GM12864 (cell line): ENCODE data around the gene SOHLH2.

Experiments used
- DNase-seq: peaks from one replicate; pipeline ENCODE4 v3.0.0-alpha.2; 2011; ENCODE audit warnings: low read depth
- H3K4me3 ChIP-seq: 2 replicates; pipeline ENCODE4 v1.5.1; 2011; ENCODE audit warnings: mild to moderate bottlenecking, low read depth, low read length, control low read depth
- TF ChIP-seq, protein P1 (sequence below): IDR thresholded peaks from 2 replicates; pipeline ENCODE4 v1.5.1; 2011; ENCODE audit warnings: low read depth, mild to moderate bottlenecking, moderate library complexity, low read length, control low read depth, inconsistent platforms; ENCODE audit errors: missing control alignments

Gene SOHLH2

DNA sequence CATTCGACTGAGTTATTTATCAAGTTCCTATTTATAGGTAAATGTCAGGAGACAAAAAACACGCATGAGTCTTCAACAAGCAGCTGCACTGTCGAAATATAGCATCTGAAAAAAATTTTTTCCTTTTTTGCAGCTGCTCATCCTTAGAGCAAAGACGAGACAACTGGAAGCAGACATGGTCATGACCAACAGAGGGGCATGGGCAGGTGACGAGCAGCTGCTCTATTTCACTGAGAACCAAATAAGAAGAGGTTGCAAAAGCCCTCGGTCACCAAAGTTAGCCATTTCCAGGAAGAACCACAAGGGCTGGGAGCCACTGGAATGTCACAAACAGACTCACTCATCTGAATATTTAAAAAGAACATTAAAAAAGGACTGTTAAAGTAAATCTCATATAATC is 22.2 kb downstream of the SOHLH2 start:
- TF ChIP-seq, protein P1, sequence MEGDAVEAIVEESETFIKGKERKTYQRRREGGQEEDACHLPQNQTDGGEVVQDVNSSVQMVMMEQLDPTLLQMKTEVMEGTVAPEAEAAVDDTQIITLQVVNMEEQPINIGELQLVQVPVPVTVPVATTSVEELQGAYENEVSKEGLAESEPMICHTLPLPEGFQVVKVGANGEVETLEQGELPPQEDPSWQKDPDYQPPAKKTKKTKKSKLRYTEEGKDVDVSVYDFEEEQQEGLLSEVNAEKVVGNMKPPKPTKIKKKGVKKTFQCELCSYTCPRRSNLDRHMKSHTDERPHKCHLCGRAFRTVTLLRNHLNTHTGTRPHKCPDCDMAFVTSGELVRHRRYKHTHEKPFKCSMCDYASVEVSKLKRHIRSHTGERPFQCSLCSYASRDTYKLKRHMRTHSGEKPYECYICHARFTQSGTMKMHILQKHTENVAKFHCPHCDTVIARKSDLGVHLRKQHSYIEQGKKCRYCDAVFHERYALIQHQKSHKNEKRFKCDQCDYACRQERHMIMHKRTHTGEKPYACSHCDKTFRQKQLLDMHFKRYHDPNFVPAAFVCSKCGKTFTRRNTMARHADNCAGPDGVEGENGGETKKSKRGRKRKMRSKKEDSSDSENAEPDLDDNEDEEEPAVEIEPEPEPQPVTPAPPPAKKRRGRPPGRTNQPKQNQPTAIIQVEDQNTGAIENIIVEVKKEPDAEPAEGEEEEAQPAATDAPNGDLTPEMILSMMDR = no peak
- no peak overlapping the region for H3K4me3 ChIP-seq
- DNase-seq = no peak

- H3K4me3 ChIP-seq = no peak overlapping the region
- no peak for DNase-seq
- TF ChIP-seq, protein P1 = no peak
Measured at GRCh38 chr13:36190771-36191170, 23.6 kb downstream of the SOHLH2 start.

DNA sequence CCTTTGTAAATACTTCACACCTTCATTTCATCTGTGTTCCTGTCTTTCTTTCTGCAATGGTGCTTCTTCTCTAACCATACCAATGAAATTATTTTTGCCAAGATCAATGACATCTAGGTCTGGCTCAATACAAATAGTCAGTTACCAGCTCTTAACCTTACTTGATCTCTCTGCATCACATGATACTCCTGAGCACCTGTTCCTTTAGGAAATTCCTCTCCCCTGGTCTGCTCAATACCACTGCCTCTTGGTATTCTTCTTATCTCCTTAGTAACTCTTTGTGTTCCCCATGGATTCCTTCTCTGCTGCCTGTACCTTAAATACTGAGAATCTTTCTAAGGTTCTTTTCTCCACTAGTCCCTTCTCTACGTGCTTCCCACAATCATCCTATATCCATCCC is 25.9 kb downstream of the SOHLH2 start:
- TF ChIP-seq, protein P1 = no peak
- H3K4me3 ChIP-seq = no peak overlapping the region
- no peak for DNase-seq

DNA sequence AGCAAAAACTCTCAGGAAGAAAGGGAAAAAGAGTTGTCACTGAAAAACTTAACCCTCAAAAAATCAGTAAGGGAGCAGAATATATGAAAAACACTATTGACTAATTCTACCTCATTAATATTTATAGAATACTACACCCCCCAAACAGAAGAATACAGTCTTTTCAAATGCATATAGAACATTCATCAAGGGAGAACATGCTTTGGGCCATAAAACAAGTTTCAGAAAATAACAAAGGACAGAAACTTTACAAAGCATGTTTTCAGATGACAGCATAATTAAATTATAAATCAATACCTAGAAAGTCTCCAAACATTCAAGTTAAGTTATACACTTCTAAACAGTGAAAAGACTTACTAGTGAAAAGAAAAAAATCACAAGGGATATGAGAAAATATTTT is 30.5 kb downstream of the SOHLH2 start:
- TF ChIP-seq, protein P1 = no peak
- DNase-seq = no peak
- H3K4me3 ChIP-seq = no peak overlapping the region

GRCh38 chr13:36175621-36176020 is 38.7 kb downstream of the SOHLH2 start:
- H3K4me3 ChIP-seq = no peak overlapping the region
- TF ChIP-seq, protein P1 = no peak
- DNase-seq = no peak

DNA sequence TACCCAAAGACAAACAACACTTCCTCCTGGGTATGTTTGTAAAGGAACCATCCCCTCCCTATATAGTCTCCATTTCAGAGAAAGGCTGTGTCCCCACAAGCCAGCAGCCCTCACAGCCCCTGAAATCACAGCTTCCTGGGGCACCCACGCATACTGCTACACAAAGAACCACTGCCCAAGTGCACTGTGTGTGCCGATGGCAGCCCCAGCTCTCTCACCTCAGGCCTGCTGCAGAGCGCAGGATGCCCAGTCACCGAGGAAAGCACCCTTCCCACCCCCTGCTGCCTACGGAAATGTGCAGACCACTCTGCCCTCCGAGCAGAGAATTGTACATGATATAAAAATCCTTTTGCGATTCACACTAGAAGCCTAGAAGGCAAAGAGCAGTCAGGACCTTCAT is 39.4 kb downstream of the SOHLH2 start:
- DNase-seq = no peak
- H3K4me3 ChIP-seq = no peak overlapping the region
- TF ChIP-seq, protein P1 = no peak

DNA sequence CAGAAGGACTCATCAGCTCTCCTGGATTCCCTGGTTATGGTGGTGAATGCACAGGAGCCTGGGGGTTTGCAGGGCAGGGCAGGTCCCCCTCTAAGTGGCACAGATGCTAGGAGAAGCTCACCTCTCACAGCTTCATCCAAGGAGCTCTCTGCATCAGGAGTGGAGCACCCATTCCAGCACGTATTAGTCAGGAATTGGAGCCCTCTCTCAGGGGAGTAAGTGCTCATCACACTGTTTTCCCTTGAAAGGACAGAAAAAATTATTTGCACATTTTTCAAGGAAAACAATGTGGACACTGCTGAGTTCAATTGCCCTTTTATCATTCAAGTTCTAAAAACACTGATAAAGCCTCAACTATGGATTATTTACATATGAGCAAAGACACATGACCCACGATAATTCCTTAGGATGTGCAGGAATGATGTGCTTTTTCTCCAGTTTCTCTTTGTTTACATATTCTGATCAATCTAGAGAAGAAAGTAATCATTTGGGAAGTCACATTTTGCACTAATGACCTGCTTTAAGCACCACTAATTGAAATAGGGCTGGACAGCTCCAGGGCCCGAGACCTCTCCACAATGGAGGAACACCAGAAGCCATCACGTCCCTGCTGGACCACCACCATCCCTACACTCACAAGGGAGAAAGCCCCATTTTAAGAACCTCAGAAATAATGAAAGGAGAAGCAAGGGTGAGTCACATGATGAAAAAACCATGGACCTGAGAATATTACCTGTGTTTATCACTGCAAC is 40.6 kb downstream of the SOHLH2 start:
- no peak for DNase-seq
- TF ChIP-seq, protein P1 = no peak
- no peak overlapping the region for H3K4me3 ChIP-seq
